HG02759 (cell line): Measurements from ENCODE around the gene FRAS1.
"Not testable (repeated sequence)": the region's sequence is repeated elsewhere in the genome, so short reads cannot be mapped to it uniquely, and the experiment has no call there.

Experiments used
- ATAC-seq: cut with Tn5 transposase; IDR thresholded peaks from one replicate; pipeline ENCODE4 v1.9.1; 2021; ENCODE audit warnings: mild to moderate bottlenecking, moderate library complexity; ENCODE audit not compliant: unreplicated experiment

Gene FRAS1

DNA sequence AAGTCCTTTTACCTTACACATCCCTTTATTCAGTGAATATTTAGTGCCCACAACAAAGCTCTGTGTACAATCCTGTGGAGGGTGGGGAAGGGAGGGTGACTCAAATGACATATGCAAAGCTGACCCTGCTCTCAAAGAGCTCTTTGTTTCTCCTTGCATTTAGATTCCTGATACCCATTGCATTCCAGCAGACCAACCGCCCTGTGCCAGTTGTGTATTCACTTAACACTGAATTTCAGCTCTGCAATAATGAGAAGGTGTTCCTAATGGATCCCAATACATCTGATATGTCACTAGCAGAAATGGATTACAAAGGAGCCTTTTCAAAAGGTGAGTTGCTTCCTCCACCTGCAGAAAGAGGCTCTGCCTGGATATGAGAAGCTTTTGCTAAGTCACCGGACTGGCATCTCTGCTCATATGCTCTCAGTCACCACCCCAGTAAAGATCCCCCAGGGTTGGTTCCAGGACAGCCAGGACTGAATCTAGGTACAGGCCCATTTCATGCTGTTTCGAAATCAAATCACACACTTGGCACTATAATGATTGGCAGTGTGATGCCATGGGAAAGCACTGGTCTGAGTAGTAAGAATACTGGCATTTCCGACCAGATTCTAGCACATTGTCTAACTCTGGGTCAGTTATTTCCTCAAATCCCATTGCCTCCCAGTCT is 477.3 kb downstream of the FRAS1 start:
- ATAC-seq, result no peak

DNA sequence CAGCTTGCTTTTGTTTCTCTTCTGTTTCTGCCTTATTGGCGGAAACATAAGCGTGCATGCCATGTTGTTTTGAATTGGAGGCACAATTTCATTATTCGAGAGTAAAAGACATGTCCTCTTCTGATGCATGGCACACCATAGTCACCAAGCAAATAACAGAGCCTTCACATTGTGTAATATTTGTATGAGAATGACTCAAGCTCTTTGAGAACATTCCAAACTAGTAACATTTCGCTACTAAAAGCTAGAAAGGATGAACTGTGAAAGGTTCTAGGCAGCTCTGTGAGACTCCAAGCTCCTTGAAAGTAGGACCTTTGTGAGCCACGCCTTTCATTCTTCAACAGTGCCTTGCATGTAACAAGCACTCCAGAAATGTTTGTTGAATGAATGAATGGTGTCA is 485.2 kb downstream of the FRAS1 start:
- ATAC-seq, result no peak

DNA sequence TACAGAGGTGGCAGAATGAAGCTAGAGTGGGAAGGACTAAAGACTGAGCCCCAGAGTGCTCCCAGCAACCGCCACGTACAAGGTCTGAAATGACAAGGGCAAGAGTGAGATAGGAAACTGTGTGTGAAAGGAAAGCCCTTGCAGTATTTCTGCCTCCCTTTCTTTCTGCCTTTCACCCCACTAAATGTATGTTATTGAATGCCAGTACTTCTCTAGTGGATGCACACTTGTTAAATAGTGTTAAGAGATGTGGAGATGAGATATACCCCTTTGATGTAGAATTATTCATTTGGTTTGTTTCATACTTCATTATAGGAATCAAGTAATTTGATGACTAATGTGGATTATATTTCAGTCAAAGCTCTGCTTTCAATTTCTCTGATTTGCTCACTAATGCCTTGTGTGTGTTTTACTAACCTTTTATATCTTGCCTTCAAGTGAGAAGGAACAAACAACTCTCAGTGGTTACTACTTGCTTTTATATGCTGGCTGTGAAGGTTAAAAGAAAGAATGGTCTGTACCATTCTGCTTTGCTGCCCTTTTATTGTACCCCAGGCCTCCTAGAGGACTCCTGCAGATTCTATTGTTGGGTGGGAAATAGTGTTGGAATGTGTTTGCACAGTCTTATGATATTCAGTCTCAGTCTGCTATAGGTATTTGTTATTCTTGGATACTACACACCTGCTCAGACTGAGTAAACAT is 486.5 kb downstream of the FRAS1 start:
- no peak for ATAC-seq

DNA sequence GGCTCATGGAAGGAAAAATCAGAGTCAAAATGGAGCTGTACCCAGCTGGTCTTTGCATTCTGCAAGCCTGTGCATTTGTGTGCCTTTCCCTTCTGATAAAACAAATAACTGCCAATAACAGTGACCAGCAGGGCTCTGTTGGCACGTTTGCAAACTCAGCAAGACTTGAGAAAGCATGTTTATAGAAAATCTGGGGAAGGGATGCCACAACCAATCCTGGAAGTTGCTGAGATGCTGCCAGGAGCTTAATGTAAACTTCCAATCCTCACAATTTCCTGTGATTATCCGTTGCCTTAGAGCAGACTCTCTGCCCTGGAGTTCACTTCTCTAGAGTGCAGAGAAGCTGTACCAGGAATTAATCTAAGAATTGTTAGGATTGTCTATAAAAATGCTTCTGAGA is 487.6 kb downstream of the FRAS1 start:
- ATAC-seq, result no peak

DNA sequence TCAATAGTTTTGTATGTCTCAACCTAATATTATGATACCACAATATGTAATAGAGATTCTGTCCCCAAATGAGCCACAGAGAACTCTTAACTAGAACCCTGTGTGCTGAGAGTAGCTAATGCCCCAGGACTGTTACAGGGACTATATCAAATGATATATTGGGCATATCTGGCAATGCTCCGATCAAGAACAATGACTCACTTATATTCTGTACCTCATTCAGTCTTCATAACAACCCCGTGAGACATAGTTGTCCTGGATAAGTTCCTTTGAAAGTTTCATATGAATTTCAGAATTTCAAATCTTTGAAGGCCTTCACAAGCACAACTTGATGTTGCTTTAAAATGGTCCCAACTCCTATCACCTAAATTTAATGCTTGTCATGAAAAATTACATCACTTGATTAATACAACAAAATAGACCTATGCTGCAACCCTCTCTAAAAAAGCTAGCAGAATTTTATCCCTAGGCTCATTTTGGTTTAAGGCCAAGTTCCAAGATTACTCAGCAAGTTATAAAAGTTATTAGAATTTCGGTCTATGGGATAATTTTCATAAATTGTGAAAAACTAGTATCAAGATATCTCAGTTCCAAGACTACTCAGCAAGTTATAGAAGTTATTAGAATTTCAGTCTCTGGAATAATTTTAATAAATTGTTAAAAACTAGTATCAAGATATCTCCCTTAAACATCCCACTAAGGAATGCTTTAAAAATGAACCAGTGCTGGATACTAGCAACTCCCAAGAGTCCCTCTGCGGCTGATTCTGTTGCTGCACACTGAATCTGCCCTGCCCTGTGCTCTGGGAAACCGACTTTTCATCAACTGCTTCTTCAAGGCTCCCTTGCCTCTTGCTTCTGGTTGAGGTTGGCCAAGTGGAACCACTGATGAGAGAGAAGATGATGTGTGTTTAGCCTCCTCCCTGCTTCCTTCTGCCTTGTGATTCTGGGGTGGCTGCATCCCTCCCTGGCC is 488.4 kb downstream of the FRAS1 start:
- no peak for ATAC-seq

DNA sequence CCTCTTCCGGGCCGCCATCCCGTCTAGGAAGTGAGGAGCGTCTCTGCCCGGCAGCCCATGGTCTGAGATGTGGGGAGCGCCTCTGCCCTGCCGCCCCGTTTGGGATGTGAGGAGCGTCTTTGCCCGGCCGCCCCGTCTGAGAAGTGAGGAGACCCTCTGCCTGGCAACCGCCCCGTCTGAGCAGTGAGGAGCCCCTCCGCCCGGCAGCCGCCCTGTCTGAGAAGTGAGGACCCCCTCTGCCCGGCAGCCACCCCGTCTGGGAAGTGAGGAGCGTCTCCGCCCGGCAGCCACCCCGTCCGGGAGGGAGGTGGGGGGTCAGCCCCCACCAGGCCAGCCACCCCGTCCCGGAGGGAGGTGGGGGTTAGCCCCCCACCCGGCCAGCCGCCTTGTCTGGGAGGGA is 490.8 kb downstream of the FRAS1 start:
- ATAC-seq, result not testable (repeated sequence)

DNA sequence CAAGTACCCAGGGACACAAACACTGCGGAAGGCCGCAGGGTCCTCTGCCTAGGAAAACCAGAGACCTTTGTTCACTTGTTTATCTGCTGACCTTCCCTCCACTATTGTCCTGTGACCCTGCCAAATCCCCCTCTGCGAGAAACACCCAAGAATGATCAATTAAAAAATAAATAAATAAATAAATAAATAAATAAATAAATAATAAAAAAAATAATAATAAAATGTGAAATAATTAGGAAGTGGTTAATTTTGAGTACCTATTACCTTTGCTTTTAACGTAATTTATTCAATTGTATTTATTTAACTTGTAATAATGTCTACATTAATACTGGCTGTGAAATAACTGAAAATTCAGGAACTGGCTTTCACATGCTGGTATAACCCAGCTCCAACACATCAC is 491.8 kb downstream of the FRAS1 start:
- ATAC-seq, result not testable (repeated sequence)

DNA sequence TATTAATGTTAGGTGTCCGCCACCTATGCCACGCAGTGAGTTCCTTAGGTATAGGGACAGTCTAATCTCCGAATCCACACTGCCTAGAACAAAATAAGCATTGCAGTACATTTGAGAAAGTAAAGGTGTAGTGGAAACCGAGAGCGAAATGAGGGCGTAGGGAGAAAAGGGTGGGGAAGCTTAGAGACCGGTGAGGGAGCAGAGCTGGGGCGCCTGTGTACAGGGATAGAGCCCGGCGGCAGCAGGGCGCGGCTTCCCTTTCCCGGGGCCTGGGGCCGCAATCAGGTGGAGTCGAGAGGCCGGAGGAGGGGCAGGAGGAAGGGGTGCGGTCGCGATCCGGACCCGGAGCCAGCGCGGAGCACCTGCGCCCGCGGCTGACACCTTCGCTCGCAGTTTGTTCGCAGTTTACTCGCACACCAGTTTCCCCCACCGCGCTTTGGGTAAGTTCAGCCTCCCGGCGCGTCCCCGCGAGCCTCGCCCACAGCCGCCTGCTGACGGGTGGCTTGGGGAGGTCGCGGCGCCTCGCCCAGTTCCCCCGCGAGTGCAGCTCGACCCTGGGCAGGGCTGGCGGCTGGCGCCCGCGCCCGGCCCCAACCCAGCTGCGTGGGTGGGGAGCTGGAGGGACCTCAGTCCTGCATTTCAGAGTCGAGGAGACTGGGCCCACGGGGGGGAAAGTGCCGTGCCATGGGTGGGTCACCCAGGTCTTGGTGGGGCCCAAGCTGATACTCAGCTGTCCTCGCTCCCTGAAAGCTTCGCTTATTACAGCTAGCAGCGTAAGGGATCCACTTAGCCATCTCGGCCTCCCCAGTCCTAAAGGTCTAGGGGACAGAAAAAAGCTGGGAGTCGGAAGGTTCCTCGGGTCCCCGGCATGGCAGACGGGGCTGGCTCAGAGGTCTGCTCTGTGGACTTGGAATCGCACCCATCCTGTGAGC is 494.6 kb downstream of the FRAS1 start, which contains the start of gene ANXA3:
Gene ANXA3 (plus strand): TSS at position 351 of the 932 bp plus-strand sequence. CDS start 2,704 bp downstream, outside the sequence.
- ATAC-seq, result peak; percentile 68

DNA sequence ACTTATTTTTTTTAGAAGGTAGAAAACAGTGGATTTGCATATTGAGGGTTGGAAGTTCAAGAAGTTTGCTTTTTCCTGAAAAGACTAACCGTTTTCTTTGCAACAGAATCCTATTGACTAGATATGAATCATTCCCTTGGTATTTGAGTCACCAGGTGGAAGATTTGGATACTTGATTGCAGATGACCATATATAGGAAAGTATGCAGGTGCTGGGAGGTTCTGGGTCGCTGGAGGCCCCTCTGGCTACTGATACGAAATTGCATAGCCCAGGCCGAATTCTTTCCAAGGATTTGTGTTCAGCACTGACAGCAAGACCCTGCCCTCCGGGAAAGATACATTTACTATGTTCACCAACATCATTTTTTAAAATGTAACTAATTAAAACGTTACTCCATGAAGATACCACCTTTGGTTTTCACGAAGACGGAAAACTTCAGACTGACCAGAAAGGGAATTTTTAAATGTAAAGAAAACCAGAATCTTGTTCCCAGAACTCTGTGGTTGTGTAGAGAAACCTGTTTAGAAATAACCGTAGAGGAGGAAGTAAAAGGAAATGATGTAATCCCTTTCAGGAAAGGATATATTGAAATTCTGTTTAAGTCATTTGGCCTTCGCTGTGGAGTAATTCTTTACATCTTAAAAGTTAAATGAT is 495.4 kb downstream of the FRAS1 start:
- ATAC-seq, result no peak

DNA sequence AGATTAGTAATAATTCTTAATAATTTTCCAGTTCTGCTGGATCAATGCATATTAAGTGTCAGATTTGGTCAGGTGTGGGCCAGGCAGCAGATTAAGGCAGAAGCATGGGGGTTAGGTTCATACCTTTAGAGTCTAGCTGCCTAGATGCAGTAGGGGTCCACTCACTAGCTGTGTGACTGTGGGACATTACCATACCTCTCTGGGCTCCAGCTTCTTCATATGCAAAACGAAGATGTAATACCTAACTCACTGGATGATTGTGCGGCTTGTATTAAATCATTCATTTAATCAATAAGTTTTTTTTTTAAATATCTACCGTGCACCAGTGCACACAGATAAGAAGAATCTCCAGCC is 495.9 kb downstream of the FRAS1 start:
- ATAC-seq, result no peak

DNA sequence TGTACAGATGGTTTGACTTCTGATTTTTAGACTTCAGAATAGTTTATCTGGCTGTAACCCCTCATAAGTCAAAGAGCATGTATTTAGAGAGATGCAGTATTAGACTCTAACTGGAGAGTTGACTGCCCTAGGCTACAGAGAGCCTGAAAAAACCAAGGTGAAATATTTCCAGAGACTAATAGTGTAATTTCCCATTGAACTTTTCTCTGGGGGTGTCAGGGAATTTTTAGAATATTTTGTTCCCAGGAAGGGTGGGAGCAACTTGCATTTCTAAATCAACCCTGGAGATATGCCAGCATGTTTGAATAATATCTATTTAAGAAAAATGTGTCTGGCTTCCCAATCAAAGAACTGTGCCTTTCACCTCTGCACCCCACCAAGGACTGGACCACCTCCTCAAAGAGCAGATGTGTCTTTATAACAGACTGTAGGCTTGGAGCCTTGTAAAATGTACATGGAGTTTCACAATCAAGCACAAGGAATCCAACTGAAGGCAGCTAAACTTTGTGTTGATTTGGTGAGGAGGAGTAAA is 496.5 kb downstream of the FRAS1 start:
- ATAC-seq, result no peak

DNA sequence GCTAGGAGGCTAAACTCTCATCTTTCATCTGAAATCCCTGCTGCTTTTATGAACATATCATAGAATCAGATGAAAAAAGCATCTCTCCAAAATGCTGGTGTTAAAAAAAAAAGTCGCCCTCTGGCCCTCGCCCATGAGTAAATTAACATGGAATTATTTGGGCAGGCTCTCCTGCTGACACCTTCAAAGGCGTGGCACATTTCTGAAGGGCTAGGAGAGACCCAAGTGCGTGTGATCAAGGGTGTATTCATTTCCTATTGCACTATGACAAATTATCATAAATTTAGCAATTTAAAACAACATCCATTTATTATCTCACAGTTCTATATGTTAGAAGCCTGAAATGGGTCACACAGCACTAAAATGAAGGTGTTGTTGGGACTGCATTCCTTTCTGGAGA is 499.5 kb downstream of the FRAS1 start:
- ATAC-seq, result no peak

DNA sequence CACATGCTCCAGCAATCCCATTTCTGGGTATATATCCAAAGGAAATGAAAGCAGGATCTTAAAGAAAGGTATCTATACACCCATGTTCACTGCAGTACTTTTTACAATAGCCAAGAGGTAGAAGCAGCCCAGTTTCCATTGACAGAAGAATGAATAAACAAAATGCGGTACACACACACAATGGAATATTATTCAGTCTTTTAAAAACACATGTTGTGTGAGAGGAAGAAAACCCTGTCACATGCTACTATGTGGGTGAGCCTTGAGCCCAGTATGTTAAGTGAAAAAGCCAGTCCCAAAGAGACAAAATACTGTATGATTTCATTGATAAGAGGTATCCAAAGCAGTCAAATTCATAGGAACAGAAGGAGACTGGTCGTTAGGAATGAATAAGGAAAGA is 500.7 kb downstream of the FRAS1 start:
- no peak for ATAC-seq

DNA sequence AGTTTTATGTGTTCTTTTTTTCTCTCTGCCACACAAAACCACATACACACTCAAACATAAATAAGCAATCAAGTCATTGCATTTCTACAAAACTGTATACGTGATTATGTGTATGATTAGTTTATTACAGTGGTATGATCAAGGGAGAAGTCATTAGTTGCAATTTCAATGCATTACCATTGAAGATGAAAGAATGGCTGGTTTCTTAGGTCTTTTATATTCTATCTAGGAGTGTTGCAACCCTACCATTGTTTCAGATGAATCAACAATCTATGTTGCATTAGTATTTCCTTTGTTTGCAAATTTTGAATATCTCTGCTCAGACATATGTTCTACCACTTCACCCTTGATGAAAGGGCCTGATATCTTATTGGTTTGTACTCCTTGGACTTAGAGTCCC is 501.3 kb downstream of the FRAS1 start:
- ATAC-seq, result no peak

DNA sequence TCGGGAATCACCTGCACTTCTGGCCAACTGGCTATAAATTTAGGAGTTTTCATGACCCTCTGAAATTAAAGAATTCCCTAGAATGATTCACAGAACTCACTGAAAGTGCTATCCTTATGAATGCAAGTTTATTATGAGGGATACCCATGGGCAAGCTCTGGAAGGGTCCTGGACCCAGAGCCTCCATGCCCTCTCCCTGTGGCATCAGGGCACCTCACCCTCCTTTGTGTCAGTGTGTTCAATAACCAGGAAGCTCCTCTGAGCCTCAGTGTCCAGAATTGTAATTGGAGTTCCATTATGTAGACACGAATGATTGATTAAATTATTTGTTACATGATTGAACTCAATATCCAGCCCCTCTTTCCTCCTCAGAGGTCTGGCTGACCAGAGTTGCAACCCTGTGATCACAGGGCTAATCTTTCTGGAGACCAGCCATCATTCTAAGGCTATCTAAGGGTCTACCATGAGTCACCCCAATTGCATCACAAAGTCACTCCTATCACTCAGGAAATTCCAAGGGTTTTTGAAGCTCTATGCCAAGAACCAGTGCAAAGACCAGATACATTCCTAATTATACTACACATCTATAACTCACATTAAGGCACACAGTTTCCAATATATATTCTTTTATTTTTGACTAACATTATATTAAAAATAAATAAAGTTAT is 503.3 kb downstream of the FRAS1 start:
- no peak for ATAC-seq

DNA sequence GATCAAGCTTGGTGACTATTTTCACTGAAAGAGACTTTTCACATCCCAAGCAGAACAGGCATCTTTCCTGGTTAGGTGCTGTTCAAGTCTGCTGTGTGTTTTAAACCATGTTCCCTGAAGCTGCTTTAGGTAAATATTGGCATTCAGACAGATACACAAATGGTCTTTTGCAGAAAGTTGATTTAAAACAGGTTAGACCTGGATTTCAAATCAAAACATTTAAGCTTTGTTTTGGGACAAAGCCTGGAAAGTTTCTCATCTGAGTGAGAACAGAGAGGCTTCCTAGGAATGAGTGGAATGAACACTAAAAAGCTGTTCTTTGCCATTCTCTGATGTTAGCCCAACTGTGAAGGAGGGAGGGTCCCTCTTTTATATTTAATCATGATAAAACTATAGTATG is 504.6 kb downstream of the FRAS1 start:
- ATAC-seq, result no peak

DNA sequence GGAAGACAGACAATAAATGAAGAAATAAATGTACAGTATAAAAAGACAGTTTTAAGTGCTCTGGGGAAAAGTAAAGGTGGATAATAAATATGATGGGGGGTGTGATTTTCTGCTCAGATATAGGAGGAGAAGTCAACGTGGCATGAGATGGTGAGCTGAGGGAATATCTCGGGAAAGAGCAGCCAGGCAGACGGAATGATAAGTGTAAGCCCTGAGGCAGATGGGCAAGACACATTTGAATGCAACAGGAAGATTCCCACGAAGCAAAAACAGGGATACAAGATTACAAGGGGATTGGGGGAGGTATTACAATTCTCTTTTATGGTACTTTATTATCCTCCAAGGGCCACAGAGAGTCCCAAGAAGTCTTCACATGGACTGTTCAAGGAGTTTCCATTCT is 505.6 kb downstream of the FRAS1 start:
- ATAC-seq, result no peak

DNA sequence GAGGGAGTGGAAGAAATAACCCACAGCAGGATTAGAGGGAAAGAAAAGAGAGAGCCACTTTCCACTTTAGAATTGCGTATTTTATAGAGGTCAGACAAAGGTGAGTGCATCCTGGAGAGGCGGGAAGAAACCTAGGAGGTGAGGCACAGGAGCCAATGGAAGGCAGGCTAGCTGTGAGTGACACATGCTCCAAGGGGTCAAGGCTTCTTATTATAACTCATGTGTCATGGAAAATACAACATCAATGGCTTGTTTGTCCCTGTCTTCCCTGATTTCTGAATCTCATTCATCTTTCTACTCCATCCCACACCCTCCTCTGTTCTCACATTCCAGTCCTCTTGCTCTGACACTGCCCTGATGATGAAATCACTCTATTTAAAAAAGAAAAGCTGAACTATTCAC is 508.8 kb downstream of the FRAS1 start:
- no peak for ATAC-seq

DNA sequence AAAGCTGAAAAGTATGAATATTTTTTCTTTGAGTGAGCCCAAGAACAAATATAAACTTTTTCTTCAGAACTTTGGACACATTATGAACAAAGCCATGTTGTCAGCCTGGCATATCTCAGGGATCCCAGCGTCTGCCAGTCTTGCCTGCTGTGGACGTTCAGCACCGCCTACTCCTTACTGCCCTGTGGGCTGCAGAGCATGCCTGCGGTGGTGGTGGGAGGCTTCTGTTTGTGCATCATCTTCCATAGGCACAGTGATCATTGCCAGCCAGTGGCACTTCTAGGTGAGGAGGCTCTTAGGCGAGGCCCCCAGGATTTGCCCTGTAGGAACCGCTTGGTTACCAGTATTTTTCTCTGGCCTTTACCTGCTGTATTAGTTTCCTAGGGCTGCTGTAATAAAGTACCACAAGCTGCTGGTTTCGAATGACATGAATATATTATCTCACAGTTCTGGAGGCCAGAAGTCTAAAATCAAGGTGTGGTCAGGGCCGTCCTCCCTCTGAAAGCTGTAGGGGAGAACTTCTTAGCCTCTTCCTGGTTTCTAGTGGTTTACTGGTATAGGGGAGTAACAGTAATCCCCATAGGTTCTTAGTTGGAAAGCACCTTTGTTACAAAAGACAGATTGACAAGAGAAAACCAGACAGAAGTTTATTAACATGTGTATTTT is 509.8 kb downstream of the FRAS1 start:
- ATAC-seq, result peak; percentile 82
